Activated CD4-positive, CD25-positive, alpha-beta regulatory T cell (primary cell): ENCODE data around the gene BMERB1.
"Not testable (repeated sequence)": the region's sequence is repeated elsewhere in the genome, so short reads cannot be mapped to it uniquely, and the experiment has no call there.

Experiments
- DNase-seq, 4 experiments: peaks; one replicate each; lab custom pipeline; 2025; lab: John Stamatoyannopoulos, UW

Gene BMERB1

DNA sequence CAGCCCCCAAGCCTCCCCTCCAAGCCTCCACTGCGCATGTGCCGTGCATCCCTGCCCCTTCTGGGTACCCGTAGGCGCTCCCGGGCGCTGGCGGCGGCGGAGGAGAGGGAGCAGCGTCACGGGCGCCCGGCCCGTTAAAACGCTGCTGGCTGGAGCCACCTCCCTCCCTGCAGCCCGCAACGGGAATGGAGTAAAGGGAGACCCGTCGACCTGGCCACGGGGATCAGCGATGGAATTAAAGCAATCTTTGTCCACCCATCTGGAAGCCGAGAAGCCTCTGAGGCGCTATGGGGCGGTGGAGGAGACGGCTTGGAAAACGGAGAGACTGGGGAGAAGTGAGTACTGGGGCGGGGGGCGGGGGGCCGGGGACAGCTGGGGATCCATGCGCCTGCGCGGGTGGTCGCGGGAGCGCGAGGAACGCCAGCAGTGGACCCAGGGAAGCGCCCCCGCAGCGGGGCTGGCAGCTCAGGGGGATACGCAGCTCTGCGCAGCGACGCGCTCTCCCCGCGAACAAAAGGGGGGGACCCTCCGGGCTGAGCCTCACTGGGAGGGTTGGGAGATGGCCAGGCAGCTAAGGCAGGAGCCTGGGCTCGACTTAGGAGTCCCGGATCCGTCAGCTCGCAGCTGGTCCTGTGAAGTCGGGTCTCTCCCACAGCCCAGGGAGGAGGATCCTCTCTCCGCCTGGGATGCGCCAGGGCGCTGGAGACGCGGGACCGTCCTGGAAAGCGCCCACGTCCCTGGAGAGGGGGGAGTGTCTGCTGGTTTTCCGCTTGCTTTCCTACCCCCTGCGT is at the start of gene BMERB1:
BMERB1 (plus strand) TSS at position 164 of the 791 bp plus-strand sequence; CDS start at position 230, 66 bp downstream.
- DNase-seq, result peak in 3 of 4 experiments; percentile 18 to 53 (median 22)

DNA sequence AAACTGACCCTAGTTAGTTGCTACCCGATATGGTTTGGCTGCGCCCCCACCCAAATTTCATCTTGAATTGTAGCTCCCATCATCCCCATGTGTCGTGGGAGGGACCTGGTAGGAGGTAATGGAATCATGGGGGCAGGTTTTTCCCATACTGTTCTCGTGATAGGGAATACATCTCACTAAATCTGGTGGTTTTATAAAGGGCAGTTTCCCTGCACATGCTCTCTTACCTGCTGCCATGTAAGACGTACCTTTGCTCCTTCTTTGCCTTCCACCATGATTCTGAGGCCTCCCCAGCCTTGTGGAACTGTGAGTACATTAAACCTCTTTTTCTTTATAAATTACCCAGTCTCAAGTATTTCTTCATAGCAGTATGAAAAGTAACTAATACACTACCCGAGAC is 46.3 kb upstream of the BMERB1 start:
- DNase-seq, result not testable (repeated sequence)

DNA sequence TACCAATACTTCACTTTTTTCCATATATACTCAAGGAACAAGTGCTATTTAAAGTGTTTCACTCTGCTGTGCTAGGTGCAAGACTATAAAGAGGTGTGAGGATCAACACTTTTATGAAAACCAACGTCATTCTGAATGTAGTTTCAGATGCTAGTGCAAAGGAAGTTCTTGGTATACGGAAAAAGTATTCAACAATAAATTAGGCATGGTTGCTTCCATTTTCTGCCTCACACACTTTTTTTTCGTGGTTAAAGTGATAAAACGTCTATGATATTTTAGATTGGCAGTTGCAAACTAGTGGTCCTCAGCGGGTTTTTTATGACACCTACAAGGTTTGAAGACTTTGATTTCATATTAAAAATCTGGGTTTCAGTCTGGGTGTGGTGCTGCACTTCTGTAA is 44.5 kb upstream of the BMERB1 start:
- not testable (repeated sequence) for DNase-seq

DNA sequence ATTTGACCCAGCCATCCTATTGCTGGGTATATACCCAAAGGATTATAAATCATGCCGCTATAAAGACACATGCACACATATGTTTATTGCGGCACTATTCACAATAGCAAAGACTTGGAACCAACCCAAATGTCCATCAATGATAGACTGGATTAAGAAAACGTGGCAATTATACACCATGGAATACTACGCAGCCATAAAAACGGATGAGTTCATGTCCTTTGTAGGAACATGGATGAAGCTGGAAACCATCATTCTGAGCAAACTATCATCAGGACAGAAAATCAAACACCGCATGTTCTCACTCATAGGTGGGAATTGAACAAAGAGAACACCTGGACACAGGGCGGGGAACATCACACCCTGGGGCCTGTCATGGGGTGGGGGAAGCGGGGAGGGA is 41.4 kb upstream of the BMERB1 start:
- not testable (repeated sequence) for DNase-seq

DNA sequence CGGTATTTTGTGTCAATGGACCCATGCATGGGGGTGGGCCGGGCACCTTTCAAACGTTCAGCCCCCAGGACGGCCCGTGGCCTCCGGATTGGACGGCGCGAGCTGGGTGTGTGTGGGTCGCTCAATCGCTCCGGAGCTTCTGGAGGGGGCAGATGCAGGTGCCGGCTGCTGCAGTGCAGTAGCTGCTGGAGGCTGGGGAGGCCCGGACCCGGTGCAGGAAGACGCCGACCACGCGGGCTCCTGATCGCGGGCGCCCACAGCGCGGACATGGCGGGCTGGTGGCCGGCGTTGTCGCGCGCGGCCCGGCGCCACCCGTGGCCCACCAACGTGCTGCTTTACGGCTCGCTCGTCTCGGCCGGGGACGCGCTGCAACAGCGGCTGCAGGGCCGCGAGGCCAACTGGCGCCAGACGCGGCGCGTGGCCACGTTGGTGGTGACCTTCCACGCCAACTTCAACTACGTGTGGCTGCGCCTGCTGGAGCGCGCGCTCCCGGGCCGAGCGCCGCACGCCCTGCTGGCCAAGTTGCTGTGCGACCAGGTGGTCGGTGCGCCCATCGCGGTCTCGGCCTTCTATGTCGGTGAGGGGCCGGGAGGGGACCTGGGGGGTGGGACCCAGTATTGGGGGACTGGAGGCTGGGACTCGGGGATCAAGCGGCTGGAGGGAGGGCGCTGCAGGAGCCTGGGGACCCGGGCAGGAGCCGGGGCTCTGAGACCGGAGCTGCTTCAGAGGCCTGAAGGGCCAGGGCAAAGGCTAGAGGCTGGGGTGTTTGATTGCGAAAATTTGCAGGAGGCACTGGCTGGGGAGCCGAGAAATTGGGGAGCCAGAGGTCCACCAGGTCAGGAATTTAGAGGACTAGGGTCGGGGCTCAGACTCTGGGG is 38.5 kb upstream of the BMERB1 start, which contains the start of gene MPV17L:
MPV17L (plus strand) TSS at position 124 of the 878 bp plus-strand sequence; CDS start at position 268, 144 bp downstream.
- DNase-seq, result not testable (repeated sequence)

DNA sequence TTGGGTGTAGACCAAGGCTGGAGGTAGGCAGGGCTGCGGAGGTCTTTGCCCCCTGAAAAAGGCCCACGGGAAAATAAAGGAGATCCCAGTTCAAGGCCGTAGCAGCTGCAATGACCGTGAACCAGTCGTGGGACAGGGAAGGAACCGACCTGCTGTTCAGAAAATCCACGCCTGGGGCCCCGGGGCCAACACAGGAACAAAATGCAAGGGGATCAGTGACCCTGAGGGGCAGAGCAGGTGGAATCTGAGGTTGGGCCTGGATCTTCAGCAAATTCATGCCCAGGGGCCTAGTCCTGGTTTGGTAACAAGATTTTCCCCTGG is 37.9 kb upstream of the BMERB1 start:
- not testable (repeated sequence) for DNase-seq

DNA sequence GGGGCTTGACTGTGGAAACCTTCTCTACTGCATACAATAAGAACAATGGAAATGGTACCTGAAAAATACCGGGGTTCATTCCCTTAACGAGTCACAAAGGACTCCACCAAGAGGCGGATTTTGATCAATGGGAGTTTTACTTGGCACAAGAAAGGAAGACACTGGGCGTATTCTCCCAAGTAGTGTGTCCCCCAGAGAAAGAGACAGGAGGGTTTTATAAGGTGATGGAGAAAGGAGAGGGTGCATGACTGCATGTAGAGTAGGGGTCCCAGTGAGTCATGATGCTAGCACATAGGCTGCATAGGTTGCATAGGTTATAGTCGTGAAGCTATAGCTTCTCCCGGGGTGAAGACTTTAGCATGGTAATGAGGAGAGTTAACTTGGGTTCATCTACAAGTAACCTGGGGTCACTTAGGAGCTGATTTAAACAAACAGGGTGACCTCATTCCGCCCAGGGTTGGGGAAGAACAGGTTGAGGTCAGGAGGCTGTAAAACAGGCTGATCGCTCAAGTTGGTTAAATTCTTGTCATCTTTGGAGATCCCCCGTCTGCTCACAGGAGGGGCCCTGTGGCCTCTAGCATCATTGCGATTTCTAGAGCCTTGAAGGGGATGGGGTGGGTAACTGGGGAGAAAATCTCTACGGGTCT is 37.3 kb upstream of the BMERB1 start:
- DNase-seq, result no peak

DNA sequence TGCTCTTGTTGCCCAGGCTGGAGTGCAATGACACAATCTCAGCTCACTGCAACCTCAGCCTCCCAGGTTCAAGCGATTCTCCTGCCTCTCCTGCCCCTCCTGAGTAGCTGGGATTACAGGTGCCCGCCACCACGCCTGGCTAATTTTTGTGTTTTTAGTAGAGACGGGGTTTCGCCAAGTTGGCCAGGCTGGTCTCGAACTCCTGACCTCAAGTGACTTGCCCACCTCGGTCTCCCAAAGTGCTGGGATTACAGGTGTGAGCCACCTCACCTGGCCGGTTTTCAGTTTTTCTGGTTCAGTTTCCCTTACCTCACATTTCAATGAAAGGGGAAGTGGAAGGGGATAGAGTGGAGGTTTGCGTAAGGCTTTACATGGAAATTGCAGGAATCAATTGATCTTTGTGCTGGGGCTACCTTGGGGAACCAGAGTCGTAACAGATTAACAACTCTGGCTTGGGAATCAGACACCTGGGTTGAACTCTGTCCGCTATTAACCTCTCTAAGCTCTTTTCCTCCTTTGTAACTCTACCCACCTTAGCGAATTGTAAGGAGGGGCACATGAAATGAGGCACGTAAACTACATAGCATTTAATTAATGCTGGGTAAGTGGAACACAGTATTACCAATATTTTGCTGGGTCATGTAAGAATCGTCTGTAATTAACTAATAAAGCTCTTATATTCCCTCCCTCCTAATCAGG is 35.6 kb upstream of the BMERB1 start:
- DNase-seq, result no peak

DNA sequence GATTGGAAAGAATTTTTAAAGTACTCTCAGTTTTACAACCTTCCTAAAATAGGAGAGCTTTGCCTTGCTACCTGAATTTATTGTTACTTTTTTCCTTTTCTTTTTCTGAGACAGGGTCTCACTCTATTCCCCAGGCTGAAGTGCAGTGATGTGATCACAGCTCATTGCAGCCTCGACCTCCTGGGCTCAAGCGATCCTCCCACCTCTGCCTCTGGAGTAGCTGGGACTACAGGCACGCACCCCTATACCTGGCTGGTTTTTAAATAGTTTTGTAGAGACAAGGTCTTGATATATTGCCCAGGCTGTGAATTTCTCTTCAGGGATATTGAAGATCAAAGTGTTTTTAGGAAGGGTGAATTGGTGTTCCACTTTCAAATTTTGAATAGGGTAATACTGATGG is 35.1 kb upstream of the BMERB1 start:
- no peak for DNase-seq

DNA sequence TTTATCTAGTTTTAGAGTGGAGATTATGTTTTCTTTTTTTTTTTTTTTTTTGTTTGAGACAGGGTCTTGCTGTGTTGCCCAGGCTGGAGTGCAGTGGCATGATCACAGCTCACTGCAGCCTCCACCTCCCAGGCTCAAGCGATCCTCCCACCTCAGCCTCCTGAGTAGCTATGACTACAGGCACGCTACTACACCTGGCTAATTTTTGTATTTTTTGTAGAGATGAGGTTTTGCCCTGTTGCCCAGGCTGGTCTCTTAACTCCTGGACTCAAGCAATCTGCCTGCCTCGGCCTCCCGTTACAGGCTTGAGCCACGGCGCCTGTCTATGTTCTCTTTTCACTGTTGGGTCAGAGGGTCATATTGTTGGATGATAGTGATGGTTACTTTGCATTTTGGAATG is 34.1 kb upstream of the BMERB1 start:
- DNase-seq, result not testable (repeated sequence)

DNA sequence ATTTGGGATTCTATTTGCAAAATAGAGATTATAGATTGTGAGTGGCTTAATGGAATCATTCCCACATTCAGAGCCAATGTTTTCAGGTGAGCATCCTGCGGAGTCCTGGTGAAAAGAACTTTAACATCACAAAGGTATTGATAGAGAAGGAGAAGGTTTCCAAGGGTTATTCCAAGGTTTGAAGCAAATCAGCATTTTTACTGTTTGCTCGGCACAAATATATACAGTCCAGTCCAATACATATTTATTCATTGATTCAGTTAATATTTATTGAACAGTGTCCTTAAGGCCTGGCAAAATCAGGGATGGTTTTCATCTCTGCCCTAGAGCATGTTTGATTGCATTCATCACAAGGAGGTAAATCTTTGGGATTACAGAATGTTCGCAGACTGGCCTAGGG is 32.4 kb upstream of the BMERB1 start:
- no peak for DNase-seq

DNA sequence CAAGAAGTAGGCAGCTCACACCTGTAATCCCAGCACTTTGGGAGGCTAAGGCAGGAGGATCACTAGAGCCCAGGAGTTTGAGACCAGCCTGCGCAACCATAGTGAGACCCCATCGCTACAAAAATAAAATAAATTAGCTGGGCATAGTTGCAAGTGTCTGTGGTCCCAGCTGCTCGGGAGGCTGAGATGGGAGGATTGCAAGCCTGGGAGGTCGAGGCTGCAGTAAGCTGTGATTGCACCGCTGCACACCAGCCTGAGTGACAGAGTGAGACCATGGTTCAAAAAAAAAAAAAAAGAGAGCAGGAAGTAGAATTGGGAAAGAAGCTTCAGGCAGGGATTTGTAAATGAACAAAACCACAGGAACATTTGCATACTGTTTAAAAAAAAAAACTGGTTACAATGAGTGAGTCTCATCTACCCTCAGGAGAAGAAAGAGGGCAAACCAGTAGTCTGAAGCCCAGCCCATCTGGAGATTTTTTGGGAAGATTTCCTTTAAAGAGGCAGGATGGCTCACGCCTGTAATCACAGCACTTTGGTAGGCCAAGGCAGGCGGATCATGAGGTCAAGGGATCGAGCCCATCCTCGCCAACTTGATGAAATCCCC is 30.9 kb upstream of the BMERB1 start:
- no peak for DNase-seq

DNA sequence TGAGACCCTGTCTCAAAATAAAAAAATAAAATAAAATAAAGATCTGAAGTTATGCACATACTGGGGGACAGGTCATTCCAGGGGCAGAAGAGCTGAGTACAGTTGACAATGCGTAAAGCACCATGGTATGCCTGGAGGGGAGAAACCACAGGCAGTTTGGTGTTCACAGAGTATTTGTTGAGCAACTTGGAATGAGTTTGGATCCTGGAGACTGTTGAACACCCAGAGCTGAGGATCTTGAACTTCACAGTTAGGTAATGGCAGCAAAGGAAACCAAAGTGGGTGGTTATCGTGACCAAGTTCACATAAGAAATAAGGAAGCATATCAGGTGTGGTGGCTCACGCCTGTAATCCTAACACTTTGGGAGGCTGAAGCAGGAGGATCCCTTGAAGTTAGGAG is 30.3 kb upstream of the BMERB1 start:
- not testable (repeated sequence) for DNase-seq

DNA sequence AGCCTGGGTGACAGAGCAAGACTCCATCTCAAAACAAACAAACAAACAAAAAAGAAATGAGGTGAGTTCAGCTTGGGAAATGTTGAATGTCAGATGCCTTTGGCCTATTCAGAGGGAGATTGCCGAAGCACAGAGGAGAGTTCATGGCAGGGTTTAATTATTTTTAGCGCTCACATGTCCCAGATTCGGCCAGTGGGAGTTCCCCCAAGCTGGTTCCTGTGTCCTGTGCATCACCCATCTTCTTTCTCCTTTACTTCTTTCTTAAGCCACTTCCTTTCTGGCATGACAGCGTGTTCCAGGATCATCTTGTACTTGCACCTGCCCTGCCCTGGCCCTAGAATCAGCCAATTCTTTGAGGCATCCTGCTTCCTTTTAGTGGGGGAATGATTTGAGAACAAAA is 29.6 kb upstream of the BMERB1 start:
- DNase-seq, result no peak

DNA sequence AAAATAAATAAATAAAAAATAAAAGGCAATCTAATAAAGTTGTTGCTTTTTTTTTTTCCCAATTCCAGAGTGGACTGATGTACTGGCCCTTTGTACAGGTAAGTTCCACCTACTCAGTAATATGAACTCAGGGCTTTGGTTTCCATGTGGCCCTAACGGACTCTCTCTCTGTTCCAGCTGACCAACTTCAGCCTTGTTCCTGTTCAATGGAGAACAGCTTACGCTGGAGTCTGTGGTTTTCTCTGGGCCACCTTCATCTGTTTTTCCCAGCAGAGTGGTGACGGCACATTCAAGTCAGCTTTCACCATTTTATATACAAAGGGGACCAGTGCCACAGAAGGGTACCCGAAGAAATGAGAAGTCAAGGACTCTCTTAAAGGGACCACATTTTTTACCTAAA is 26.6 kb upstream of the BMERB1 start:
- DNase-seq, result not testable (repeated sequence)

DNA sequence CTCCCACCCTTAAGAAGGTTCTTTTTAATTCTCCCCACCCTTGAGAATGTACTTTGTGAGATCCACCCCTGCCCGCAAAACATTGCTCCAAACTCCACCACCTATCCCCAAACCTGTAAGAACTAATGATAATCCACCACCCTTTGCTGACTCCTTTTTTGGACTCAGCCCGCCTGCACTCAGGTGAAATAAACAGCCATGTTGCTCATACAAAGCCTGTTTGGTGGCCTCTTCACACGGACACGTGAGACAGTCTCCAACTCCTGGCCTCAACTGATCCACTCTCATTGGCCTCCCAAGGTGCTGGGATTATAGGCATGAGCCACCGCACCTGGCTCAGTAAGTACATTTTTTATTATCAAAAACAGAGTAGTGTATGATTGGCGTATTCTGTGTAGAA is 24.9 kb upstream of the BMERB1 start:
- not testable (repeated sequence) for DNase-seq

DNA sequence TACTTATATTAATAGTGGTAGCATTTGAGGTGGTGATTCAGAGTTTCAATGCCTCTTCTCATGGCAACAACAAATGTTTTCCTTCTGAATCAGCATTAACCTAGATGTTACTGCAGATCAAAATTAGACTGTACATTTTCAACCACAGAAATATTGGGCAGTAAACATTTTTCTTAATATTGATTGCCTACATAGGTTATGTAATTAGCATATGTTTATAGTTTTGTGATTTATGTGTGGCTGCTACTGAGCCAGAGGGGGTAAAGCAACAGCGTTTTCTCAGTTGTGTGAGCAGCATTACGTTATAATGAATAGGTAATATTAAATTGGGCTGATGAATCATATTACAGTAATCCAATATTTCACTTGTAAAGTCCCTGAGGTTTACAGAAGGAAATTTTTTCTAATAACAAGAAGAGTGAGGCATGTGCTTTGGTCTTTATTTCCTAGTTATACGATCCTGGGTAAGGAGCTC is 18.8 kb upstream of the BMERB1 start:
- no peak for DNase-seq

DNA sequence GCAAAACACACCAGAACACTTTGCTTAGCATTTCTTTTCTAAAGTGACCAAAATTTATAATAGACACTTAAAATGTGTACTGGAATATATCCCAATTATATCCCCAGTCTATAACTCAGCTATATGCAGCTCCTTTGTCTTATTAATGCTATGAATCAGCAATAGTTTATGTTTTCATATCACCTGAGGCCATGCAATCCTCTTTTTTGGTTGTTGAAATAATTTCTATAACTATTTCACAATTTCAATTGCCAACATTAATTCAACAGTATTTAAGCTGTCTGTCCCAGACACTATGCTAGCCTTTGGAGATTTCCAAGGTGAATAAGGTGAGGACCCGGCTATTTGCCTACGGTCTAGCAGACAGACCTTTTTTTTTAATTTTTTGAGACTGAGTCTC is 17.2 kb upstream of the BMERB1 start:
- DNase-seq, result no peak

DNA sequence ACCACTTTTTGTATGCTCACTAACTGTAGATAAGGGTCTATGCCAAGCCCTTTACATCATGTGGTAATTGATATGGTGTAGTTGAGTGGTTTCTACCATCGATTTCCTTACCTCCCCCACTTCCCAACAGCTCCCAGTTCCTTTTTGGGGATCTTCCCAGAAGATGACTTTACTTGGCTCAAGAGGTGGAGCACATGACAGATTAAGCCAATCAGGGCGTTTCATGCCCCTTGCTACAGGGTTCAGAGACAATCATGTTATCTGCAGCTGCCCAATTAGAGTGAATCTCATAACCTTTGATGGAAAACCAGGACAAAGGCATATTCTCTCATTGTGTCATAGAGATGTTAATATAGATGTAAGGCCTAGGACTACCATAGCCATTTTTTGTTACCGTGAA is 16.2 kb upstream of the BMERB1 start:
- DNase-seq, result no peak

DNA sequence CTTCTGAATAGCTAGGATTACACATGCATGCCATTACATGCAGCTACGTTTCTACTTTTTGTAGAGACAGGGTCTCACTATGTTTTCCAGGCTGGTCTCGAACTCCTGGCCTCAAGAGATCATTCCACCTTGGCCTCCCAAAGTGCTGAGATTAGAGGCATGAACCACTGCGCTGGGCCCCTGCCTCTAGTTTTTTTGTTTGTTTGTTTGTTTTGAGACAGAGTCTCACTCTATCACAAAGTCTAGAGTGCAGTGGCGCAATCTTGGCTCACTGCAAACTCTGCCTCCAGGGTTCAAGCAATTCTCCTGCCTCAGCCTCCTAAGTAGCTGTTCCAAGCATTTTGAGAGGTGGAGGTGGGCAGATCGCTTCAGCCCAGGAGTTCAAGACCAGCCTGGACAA is 12.7 kb upstream of the BMERB1 start:
- not testable (repeated sequence) for DNase-seq

DNA sequence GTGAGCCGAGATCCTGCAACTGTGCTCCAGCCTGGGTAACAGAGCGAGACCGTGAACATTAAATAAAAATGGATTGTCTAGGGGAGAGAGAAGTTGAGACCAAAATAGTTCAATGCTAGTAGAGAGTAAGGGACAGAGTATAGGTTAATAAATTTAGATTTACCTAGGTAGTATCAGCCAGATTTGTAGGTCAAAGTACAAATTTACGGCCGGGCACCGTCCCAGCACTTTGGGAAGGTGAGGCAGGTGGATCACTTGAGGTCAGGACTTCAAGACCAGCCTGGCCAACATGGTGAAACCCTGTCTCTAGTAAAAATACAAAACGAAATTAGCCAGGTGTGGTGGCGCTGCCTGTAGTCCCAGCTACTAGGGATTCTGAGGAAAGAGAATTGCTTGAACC is 12.2 kb upstream of the BMERB1 start:
- DNase-seq, result no peak
